Stimulated activated CD4-positive, alpha-beta T cell treated with anti-CD3 and anti-CD28 coated beads, TNF-alpha, amount 100 ng/mL, for 1 hour (primary cell): ENCODE results near the gene MRM2.
"Not testable (repeated sequence)": the region's sequence is repeated elsewhere in the genome, so short reads cannot be mapped to it uniquely, and the experiment has no call there.

Source experiments
- DNase-seq, 3 donors: peaks; one replicate each; pipeline ENCODE4 v3.0.0-alpha.2; 2020; ENCODE audit warnings: low read depth in 3 of 3, low spot score in 1 of 3

Gene MRM2

DNA sequence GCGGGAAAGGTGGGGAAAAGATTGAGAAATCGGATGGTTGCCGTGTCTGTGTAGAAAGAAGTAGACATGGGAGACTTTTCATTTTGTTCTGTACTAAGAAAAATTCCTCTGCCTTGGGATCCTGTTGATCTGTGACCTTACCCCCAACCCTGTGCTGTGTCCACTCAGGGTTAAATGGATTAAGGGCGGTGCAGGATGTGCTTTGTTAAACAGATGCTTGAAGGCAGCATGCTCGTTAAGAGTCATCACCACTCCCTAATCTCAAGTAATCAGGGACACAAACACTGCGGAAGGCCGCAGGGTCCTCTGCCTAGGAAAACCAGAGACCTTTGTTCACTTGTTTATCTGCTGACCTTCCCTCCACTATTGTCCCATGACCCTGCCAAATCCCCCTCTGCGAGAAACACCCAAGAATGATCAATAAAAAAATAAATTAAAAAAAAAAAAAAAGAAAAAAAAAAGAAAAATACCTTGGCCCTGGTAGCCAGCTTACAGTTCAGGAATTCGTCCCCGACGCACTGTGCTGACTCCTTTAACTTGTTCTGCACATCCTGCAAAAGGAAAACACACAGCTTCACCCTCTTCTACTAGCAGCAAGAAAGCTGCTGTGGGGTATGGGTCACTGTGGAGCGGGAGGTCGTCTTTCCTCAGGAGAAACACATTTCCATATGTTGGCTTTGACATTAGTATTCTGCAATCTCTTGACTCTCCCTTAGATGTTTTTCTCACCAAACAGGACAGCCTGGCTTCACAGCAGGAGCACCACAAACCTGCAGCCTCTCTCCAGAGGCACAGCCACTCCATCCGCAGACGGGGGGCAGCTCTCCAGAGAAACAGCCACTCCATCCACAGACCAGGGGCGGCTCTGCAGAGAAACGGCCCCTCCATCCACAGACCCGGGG lies 27.3 kb upstream of the MRM2 start:
- DNase-seq = not testable (repeated sequence)

DNA sequence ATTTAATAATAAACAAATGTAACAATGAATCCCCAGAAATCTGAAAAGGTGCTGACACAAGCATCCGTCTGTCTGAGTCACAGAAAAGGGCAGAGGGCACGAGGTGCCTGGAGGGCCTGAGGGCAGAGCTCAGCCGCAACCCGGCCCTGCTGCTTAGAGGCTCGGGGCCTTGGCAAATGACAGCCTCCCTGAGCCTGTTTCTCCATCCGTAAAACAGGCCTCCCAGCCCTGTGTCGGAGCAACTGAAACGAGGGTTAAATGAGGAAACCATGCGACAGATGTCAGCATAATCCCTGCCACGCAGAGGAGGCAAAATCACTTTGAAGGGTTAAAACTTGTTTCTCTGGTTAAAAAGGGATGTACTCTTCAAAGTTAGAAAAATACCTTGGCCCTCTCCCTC lies 24.9 kb upstream of the MRM2 start:
- DNase-seq = no peak

- DNase-seq = no peak
Measured at GRCh38 chr7:2264158-2264557, 22.2 kb upstream of the MRM2 start.

DNA sequence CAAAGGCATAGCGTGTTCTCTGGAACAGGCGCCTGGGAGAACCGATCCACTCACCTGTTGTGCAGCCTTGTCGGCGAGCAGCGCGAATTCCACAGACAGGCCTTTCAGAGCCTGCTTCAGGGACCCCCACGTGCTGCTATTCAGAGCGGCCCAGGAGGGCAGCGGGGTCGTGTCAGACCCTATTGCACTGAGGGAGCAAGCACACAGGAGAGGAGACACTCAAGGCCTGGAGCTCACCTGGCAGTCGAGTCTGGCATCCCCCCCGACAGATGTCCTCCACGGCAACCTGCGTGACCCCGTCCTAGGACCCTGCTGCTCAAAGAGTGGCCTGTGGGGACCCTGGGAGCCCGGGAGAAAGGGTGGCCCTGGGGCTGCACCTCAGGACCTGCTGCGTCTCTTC lies 21.2 kb upstream of the MRM2 start:
- no peak for DNase-seq

- peak in 1 of 3 donors; percentile 23 for DNase-seq
Measured at GRCh38 chr7:2261611-2262010, 19.6 kb upstream of the MRM2 start.

- no peak for DNase-seq
Measured at GRCh38 chr7:2260820-2261219, 18.8 kb upstream of the MRM2 start.

DNA sequence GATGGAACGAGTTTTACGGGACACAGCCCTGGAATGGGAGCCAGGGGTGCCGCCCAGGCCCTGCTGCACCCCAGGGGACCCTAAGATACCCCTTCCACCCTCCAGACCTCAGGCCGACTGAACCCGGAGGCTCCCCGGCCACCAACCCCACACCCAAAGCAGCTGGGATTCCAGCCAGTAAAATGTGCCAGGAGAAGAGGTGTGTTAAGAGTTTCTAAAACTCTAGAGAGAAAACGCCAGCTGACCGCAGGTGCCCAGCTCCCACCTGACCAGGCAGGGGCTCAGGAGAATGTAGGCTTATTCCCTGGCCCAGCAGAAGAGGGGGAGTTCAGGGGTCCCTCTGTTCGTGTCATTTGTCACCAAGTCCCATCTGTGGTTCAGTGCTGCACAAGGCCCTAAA lies 17.5 kb upstream of the MRM2 start:
- no peak for DNase-seq

- no peak for DNase-seq
Measured at GRCh38 chr7:2258661-2259365, 16.8 kb upstream of the MRM2 start.

DNA sequence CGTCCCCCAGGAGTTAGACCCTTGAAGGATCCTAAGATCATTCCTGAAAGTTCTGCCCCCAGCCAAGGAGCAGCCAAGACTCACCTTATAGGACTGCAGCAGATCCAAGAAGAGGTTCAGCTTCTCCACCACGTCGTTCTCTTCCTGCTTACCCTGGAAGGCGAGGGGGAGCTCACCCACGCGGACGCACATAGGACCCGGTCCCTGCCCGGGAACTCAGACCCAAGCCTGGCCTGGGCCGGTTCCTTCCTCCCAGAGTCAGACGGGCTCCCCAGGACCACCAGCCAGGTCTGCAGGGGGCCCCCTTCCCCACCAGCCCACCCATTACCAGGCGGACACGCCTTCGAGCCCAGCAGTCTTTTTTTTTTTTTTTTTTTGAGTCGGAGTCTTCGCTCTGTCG lies 15.6 kb upstream of the MRM2 start:
- DNase-seq = no peak

DNA sequence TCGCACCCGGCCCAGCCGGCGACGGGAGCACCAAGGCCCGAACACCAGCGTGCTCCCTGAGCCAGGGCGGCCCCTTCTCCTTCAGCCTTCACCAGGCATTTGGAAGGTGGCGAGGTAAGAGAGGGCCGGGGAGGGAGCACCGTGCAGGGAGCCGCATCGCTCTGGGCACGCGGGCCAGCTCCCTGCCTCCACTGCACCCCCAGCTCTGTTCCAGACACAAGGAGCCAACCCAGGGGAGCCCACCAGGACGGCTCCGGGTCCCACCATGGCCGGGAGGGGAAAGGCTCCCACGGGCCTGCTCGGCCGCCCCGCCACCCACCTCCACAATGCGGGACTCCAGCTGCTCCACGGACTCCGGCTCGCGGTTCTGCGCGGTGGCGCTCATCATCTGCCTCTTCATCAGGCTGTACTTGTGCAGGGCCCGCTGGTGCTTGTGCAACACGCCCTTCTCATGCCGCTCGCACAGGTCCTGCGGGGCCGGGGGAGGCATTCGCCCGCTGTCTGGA lies 15.1 kb upstream of the MRM2 start:
- no peak for DNase-seq

- no peak for DNase-seq
Measured at GRCh38 chr7:2256306-2257045, 14.5 kb upstream of the MRM2 start.

DNA sequence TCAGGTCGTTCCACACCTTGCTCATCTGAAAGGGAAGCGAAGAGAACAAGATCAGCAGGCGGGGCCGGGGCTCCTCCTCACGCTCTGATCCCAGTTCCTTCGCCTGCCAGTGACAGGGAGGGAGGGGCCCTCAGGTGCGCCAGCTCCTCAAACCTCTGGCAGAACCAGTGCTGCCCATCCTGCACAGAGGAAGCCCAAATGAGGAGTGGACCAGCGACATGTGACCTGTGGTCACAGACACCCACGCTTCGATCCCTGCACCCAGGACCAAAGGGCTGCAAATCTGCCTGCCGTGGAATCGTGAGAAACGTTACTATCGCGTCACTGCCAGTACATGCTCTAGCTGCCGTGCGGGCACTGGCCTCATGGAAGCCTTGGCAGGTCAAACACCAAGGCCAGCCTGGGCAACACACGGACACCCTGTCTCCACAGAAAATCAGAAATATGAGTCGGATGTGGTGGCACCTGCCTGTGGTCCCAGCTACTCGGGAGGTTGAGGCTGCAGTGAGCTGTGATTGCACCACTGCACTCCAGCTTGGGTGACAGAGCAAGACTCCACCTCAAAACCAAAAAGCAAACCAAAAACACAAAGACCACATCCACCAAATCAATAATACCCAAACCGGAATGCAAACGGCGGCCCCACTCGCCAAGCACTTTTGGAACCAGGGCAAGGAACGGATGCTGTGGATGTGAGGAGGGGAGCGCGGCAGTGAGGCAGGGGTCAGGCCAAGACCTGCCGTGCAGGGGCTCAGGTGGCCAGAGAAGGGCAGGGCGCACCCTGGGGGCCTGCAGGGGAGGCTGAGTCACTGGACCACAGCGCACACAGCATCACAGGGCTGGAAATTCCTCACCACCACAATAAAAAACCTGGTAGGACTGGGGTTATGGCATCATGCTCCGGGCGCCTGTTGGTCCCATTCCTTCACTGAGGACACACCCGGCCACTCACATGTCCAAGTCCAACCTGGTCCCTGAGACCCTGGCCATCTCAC lies 13.4 kb upstream of the MRM2 start:
- no peak for DNase-seq

GRCh38 chr7:2254429-2255144 lies 12.6 kb upstream of the MRM2 start:
- no peak for DNase-seq

- DNase-seq = no peak
Measured at GRCh38 chr7:2253525-2254244, 11.7 kb upstream of the MRM2 start.

DNA sequence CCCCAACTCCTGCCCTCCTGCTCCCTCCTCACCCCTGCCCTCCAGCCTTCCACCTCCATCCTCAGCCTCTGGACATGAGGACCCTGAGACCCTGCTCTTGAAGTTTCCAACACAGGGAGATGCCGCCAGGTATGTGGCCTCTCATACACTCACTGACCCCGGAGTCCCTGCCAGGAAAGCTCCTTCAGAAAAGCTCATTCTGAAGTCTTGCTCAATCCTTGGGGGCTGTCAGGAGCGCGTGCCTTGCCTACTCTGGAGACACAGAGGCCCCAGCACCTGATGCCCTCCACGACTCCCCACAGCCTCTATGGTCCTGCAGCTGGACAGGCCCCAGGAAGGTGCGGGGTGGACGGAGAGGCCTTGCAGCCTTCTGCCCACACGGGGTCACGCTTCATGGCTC lies 11.0 kb upstream of the MRM2 start:
- no peak for DNase-seq

DNA sequence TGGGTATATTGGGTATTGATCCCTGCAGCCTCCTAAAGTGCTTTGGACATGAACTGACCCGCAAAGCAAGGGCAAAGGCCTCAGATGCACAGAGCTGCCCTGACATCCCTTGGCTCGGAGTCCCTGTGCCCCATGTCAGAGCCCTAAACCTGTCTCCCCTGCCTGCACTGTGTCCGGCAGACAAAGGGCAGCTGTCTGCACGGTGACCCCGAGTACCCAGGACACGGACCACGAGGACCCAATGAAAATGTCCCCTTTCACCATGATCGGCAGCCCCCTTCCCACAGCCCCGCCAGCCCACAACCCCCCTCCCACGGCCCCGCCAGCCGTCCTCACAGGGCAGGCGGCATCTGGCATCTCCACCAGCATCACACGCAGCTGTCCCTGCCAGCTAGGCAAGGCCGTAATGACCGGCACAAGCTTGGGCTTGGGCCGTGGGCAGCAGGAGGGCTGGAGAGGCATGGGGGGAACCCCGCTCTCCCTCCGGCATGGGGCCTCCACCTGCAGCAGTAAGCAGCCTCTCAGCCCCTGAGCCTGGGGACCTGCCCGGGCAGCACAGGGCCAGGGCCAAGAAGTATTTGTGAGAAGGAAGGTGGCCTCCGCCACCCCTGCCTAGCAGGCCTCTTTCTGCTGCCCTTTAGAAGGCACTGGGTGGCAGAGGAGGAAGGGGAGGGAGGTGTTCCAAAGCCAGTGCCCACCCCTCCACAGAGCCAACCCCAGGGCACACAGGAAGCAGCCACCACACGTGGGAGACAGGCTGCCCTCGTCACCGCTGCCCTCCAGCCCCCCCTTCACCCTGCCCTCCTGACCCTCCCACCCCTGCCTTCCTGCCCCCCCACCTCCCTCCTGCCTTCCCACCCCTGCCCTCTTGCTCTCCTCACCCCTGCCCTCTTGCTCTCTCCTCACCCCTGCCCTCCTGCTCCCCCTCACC lies 10.1 kb upstream of the MRM2 start:
- DNase-seq = no peak

DNA sequence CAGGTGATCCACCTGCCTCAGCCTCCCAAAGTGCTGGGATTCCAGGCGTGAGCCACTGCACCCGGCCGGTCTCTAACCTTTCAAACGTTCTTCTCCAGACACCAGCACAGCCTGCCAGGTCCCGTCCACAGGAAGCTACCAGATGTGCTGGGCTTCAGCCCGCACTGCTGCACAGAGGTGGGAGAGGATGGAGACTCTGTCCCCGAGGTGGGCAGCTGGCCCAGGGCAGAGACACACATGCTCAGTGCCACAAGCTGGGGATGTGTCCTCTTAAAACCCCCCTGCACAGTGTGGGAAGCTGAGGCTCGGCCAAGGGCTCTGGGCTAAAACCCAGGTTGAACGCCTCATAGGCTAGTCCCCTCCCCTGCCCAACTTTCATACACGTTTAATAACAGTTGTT lies 9.4 kb upstream of the MRM2 start:
- DNase-seq = no peak

DNA sequence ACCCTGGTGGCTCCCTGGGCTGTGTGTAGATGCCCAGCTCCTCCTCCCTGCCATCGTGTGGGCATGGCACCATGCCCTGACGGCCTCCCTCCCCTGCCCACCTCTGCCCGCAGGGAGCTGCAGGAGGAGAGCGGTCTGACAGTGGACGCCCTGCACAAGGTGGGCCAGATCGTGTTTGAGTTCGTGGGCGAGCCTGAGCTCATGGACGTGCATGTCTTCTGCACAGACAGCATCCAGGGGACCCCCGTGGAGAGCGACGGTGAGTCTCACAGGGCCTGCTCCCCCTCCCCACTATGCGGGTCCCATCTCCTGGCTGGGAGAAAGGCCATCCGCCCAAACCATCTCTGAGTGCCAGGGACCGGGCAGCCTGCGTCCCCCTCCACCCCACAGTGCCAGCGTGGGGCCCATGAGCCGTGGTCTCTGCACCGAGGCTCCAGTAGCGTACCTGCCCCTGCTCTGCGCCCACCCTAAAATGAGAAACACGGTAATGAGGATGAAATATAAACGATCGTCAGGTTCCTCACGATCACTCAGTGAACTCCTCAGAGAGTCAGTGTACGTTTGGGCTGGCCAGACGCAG lies 7.8 kb upstream of the MRM2 start:
- no peak for DNase-seq
